GM23248 (cell line): Measurements from ENCODE around the gene LRMDA. TPM values are rescaled to one million over a fixed set of nuclear protein-coding genes. Genes with fewer than 3 reads are reported as not detected.
"Not testable (repeated sequence)": the region's sequence is repeated elsewhere in the genome, so short reads cannot be mapped to it uniquely, and the experiment has no call there.

ENCODE experiments used
- DNase-seq: peaks from one replicate; pipeline ENCODE4 v3.0.0-alpha.2; 2015
- H2AFZ ChIP-seq: fragments of 200-600 bp; sonication (generic); 2 replicates; pipeline ENCODE4 v1.6.1; 2016; ENCODE audit warnings: antibody characterized with exemption
- H3F3A ChIP-seq: fragments of 200-600 bp; sonication (generic); 2 replicates; pipeline ENCODE4 v1.6.1; 2016; ENCODE audit warnings: mild to moderate bottlenecking, antibody characterized with exemption, mixed run types; ENCODE audit not compliant: insufficient read depth
- H3K27ac ChIP-seq: fragments of 200-600 bp; sonication (generic); 2 replicates; pipeline ENCODE4 v1.5.1; 2016; ENCODE audit warnings: mild to moderate bottlenecking
- H3K27me3 ChIP-seq: fragments of 200-600 bp; sonication (generic); replicated peaks from 2 replicates; pipeline ENCODE4 v1.6.1; 2016; ENCODE audit warnings: mild to moderate bottlenecking; ENCODE audit not compliant: insufficient read depth
- H3K36me3 ChIP-seq: fragments of 200-600 bp; sonication (generic); 2 replicates; pipeline ENCODE4 v1.6.1; 2016; ENCODE audit warnings: low read depth, mild to moderate bottlenecking
- H3K4me1 ChIP-seq: fragments of 200-600 bp; sonication (generic); 2 replicates; pipeline ENCODE4 v1.6.1; 2016; ENCODE audit warnings: mild to moderate bottlenecking; ENCODE audit not compliant: insufficient read depth
- H3K4me2 ChIP-seq: fragments of 200-600 bp; sonication (generic); one replicate; pipeline ENCODE4 v1.6.1; 2016; ENCODE audit warnings: mild to moderate bottlenecking; ENCODE audit not compliant: unreplicated experiment
- H3K4me3 ChIP-seq: fragments of 200-600 bp; sonication (generic); 2 replicates; pipeline ENCODE4 v1.5.1; 2016; ENCODE audit warnings: mild to moderate bottlenecking
- H3K79me2 ChIP-seq: fragments of 200-600 bp; sonication (generic); 2 replicates; pipeline ENCODE4 v1.6.1; 2016; ENCODE audit warnings: mild to moderate bottlenecking; ENCODE audit not compliant: insufficient read depth
- H3K9ac ChIP-seq: fragments of 200-600 bp; sonication (generic); 2 replicates; pipeline ENCODE4 v1.6.1; 2016; ENCODE audit warnings: mild to moderate bottlenecking
- H3K9me2 ChIP-seq: fragments of 200-600 bp; sonication (generic); 2 replicates; pipeline ENCODE4 v1.6.1; 2016; ENCODE audit warnings: mixed run types, mild to moderate bottlenecking, moderate library complexity; ENCODE audit not compliant: insufficient read depth
- H3K9me3 ChIP-seq: fragments of 200-600 bp; sonication (generic); one replicate; pipeline ENCODE4 v1.6.1; 2017; ENCODE audit warnings: low read depth
- H4K20me1 ChIP-seq: fragments of 200-600 bp; sonication (generic); 2 replicates; pipeline ENCODE4 v1.6.0; 2016; ENCODE audit not compliant: insufficient read depth
- EZH2 ChIP-seq: fragments of 200-600 bp; sonication (generic); IDR thresholded peaks from 2 replicates; pipeline ENCODE4 v1.6.1; 2018; ENCODE audit warnings: antibody characterized with exemption, mild to moderate bottlenecking; ENCODE audit not compliant: insufficient read depth, poor library complexity, severe bottlenecking
- EZH2phosphoT487 ChIP-seq: fragments of 200-600 bp; sonication (generic); IDR thresholded peaks from 2 replicates; pipeline ENCODE4 v1.6.1; 2018; ENCODE audit warnings: antibody characterized with exemption, moderate library complexity, mild to moderate bottlenecking, low read depth; ENCODE audit not compliant: insufficient read depth
- WGBS, 2 experiments: methylation state at CpG; one replicate each; pipeline ENCODE4 v1.1.6; 2015 to 2017; ENCODE audit warnings: low lambda C conversion rate in 2 of 2, low coverage in 1 of 2; ENCODE audit errors: missing lambda C conversion rate in 2 of 2; 5-methylcytosine and 5-hydroxymethylcytosine counted together
- in situ Hi-C: fragments of 300-500 bp; cut with MboI; formaldehyde crosslinking; loops from 2 replicates; pipeline ENCODE4 v1.15.0; 2020
- polyA plus RNA-seq: library from polyadenylated mRNA; unstranded; fragments of >200 nt; fragmentation: Nextera tagmentation; extraction: Ambion mirVana; gene quantifications from 2 replicates; pipeline ENCODE4 v1.2.1, GENCODE V29; 2016
- total RNA-seq: library from RNA; depleted of rRNA; stranded (reverse); fragments of >200 nt; shearing (Covaris generic); gene quantifications from 2 replicates; pipeline ENCODE4 v1.2.3, GENCODE V29; 2014

Gene LRMDA
- total and polyA plus RNA-seq, 2 experiments from 2014 or later: 2.6 TPM; not detected in 1

DNA sequence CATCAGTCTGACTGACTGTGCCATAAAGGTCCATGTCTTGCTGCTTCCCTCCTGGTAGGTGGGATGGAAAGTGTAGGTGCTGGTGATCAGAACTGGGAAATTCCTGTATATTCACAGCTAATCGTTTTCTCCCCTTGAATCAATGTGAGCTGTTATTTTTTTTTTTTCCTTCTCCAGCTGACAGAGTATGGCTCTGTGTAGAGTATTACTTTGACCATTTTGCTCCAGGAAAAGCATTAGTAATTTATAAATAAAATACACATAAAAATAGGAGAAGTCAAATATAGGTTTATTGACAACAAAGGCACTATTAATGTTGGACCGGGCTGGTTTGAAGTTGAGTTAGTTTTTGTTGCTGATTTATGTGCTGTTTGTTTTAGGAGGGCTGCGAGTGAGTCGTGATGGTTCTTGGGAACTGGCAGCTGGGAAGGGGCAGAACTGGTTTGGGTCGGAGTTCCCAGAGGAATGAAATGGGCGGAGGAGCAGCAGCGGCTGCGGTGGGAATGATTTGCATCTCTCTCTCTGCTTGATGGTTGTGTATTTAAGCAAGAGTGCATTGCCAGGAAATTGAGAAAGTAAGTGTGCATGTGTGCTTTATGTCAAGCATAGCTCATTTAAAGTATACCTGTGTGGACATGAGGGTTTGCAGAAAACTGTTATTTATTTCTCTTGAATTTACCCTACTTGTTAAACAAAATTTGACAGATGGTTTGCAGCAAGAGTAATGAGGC, 80.9 kb downstream of the LRMDA start:
- no peak overlapping the region for H3K4me3 ChIP-seq
- DNase-seq: no peak
- no peaks in the 10 kb centered on the region for H4K20me1 ChIP-seq
- H3K9ac ChIP-seq: no peak overlapping the region
- TF ChIP-seq EZH2: no peak
- no peak for TF ChIP-seq EZH2phosphoT487
- no peaks in the 10 kb centered on the region for H3K9me2 ChIP-seq
- no peaks in the 10 kb centered on the region for H3K36me3 ChIP-seq
- peaks cover 26% of the 10 kb centered on the region for H3K4me1 ChIP-seq
- no peaks in the 10 kb centered on the region; the same call in 1 of the 2 replicates for H3K27me3 ChIP-seq
- no peaks in the 10 kb centered on the region for H3K79me2 ChIP-seq
- no peaks in the 10 kb centered on the region for H3K9me3 ChIP-seq
- H3K4me2 ChIP-seq: no peak overlapping the region
- H2AFZ ChIP-seq: no peak overlapping the region
- H3K27ac ChIP-seq: no peak overlapping the region
- peaks cover 26% of the 10 kb centered on the region for H3F3A ChIP-seq
- WGBS, 2 experiments: 82 to 85% methylated on average over 8 of the region's 8 CpGs
- in situ Hi-C loops: no loop called here

DNA sequence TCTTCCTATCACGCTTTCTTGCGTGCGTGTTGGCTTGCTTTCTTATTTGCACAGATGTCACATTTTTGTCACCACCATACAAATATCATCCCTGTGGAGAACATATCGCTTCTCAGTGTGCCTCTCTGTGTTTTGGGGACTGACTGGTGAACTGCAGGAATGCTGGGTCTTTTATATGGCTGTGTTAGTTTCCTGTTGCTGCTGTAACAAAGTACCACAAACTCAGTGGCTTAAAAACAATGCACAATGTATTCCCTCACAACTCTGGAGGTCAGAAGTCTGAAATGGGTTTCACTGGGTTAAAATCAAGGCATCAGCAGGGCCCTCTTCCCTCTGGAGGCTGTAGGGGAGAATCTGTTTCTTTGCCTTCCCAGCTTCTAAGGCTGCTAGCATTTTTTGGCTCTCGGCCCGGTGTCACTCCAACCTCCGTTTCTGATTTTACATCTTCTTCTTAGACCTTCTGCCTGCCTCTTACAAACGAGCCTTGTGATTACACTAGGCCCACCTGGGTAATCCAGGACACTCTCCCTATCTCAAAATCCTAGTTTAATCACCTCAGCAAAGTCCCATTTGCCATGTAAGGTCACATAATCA, 82.0 kb downstream of the LRMDA start:
- Histone ChIP-seq H3K4me2 (no peak overlapping the region), H3F3A (peaks cover 15% of the 10 kb centered on the region), H3K36me3 (no peaks in the 10 kb centered on the region), H2AFZ (no peak overlapping the region), H3K4me1 (peaks cover 16% of the 10 kb centered on the region), H3K9me2 (no peaks in the 10 kb centered on the region), H3K9ac (no peak overlapping the region), H3K79me2 (no peaks in the 10 kb centered on the region), H3K9me3 (no peaks in the 10 kb centered on the region), H3K27ac (no peak overlapping the region), H3K27me3 (peaks cover 4% of the 10 kb centered on the region), H4K20me1 (no peaks in the 10 kb centered on the region), H3K4me3 (no peak overlapping the region)
- no peak for DNase-seq
- WGBS, 2 experiments: 70 to 72% methylated on average over 8 of the region's 8 CpGs
- no peak for TF ChIP-seq EZH2phosphoT487
- TF ChIP-seq EZH2: no peak
- in situ Hi-C loops: no loop called here

DNA sequence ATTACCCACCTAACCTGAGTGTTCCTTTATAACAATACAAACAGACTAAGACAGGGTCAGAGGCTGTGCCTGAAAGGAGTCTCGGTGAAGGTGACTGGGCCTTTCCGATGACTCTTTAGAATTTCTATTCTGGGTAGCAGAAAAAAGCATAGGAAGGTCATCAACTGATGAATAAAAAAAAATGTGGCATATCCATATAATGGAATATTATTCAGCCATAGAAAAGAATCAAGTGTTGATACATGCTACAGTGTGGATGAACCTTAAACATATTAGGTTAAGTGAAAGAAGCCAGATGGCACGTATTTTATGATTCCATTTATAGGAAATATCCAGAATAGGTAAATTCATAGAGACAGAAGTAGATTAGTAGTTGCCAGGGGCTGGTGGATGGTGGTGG, 83.4 kb downstream of the LRMDA start:
- H3K9ac ChIP-seq: no peak overlapping the region
- H3K9me2 ChIP-seq: no peaks in the 10 kb centered on the region
- 94 to 97% methylated on average over 3 of the region's 3 CpGs for WGBS, 2 experiments
- H3K4me2 ChIP-seq: no peak overlapping the region
- no peak for DNase-seq
- H3K79me2 ChIP-seq: no peaks in the 10 kb centered on the region
- no peak overlapping the region for H3K27ac ChIP-seq
- H3K27me3 ChIP-seq: peaks cover 13% of the 10 kb centered on the region
- peaks cover under 1% of the 10 kb centered on the region; the same call in 1 of the 2 replicates for H3F3A ChIP-seq
- H3K9me3 ChIP-seq: no peaks in the 10 kb centered on the region
- H2AFZ ChIP-seq: no peak overlapping the region
- TF ChIP-seq EZH2phosphoT487 (no peak), EZH2 (no peak)
- H4K20me1 ChIP-seq: no peaks in the 10 kb centered on the region
- H3K36me3 ChIP-seq: no peaks in the 10 kb centered on the region
- H3K4me3 ChIP-seq: no peak overlapping the region
- H3K4me1 ChIP-seq: 0 out of 2 replicates have a peak, but pooled peaks cover 5% of the 10 kb centered on the region
- in situ Hi-C loops: no loop called here

DNA sequence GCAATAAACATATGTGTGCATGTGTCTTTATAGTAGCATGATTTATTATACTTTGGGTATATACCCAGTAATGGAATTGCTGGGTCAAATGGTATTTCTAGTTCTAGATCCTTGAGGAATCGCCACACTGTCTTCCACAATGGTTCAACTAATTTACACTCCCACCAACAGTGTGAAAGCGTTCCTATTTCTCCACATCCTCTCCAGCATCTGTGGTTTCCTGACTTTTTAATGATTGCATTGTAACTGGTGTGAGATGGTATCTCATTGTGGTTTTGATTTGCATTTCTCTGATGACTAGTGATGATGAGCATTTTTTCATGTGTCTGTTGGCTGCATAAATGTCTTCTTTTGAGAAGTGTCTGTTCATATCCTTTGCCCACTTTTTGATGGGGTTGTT, 84.7 kb downstream of the LRMDA start:
- H2AFZ ChIP-seq, in situ Hi-C loops, H4K20me1 ChIP-seq, H3K4me1 ChIP-seq, H3F3A ChIP-seq, H3K9ac ChIP-seq, H3K4me3 ChIP-seq, H3K79me2 ChIP-seq, H3K36me3 ChIP-seq, H3K27ac ChIP-seq, H3K9me3 ChIP-seq, H3K9me2 ChIP-seq, H3K4me2 ChIP-seq, DNase-seq: not testable (repeated sequence)
- peaks cover 21% of the 10 kb centered on the region for H3K27me3 ChIP-seq
- WGBS, 2 experiments: 56 to 64% methylated on average over 2 of the region's 2 CpGs

GRCh38 chr10:75519213-75519612, 87.8 kb downstream of the LRMDA start:
- H3K4me3 ChIP-seq, H3K27ac ChIP-seq, H3K9me2 ChIP-seq, in situ Hi-C loops, H3K4me2 ChIP-seq, H3F3A ChIP-seq, H2AFZ ChIP-seq, H3K9ac ChIP-seq, H3K79me2 ChIP-seq, H3K9me3 ChIP-seq, H3K36me3 ChIP-seq, H4K20me1 ChIP-seq, H3K4me1 ChIP-seq, DNase-seq: not testable (repeated sequence)
- WGBS, 2 experiments: 71 to 73% methylated on average over 1 of the region's 1 CpG
- peaks cover 28% of the 10 kb centered on the region for H3K27me3 ChIP-seq

GRCh38 chr10:75521194-75521829, 89.9 kb downstream of the LRMDA start:
- H4K20me1 ChIP-seq, H3K4me1 ChIP-seq, H3K4me3 ChIP-seq, H3K79me2 ChIP-seq, H3K4me2 ChIP-seq, in situ Hi-C loops, H3K9me2 ChIP-seq, DNase-seq, H3K27ac ChIP-seq, H3K36me3 ChIP-seq, H3F3A ChIP-seq, H3K9me3 ChIP-seq, H2AFZ ChIP-seq, H3K9ac ChIP-seq: not testable (repeated sequence)
- H3K27me3 ChIP-seq: peaks cover 28% of the 10 kb centered on the region
- WGBS, 2 experiments: 62 to 66% methylated on average over 15 to 16 of the region's 16 CpGs
